Measurements from ENCODE around the gene KCNG3. TPM values are rescaled to one million over a fixed set of nuclear protein-coding genes. Genes with fewer than 3 reads are reported as not detected.
"Not testable (repeated sequence)": the region's sequence is repeated elsewhere in the genome, so short reads cannot be mapped to it uniquely, and the experiment has no call there.

Gene KCNG3
- total and polyA plus RNA-seq, 2 experiments from 2014 or later: 0.27 TPM; not detected in 1

GRCh38 chr2:42401773-42402172, 92.0 kb downstream of the KCNG3 start:
- no peak overlapping the region for H3K27ac ChIP-seq
- no peaks in the 10 kb centered on the region for H3K27me3 ChIP-seq
- H3K4me1 ChIP-seq (ENCODE audit: low read depth): no peaks in the 10 kb centered on the region
- TF ChIP-seq CTCF (IDR thresholded peaks at IDR 0.05; ENCODE audit: low read depth, low read length): no peak
- no peak overlapping the region for H3K4me3 ChIP-seq
- DNase-seq (ENCODE audit: low read depth in 1 of 2, low spot score in 1 of 2): no peak
- no peaks in the 10 kb centered on the region for H3K36me3 ChIP-seq
- no peaks in the 10 kb centered on the region for H3K9me3 ChIP-seq (ENCODE audit: low read depth)

- H3K4me1 ChIP-seq (ENCODE audit: low read depth); H3K27ac ChIP-seq; H3K36me3 ChIP-seq; H3K9me3 ChIP-seq (ENCODE audit: low read depth); DNase-seq (ENCODE audit: low read depth in 1 of 2, low spot score in 1 of 2); H3K27me3 ChIP-seq; H3K4me3 ChIP-seq: not testable (repeated sequence)
Measured at GRCh38 chr2:42398052-42398451, 95.7 kb downstream of the KCNG3 start.

- not testable (repeated sequence) for H3K27me3 ChIP-seq; H3K4me1 ChIP-seq (ENCODE audit: low read depth); H3K27ac ChIP-seq; H3K36me3 ChIP-seq; H3K4me3 ChIP-seq; DNase-seq (ENCODE audit: low read depth in 1 of 2, low spot score in 1 of 2); H3K9me3 ChIP-seq (ENCODE audit: low read depth)
Measured at GRCh38 chr2:42393320-42393719, 100.5 kb downstream of the KCNG3 start.

GRCh38 chr2:42392191-42392590, 101.6 kb downstream of the KCNG3 start:
- no peak overlapping the region for H3K27ac ChIP-seq
- no peaks in the 10 kb centered on the region for H3K36me3 ChIP-seq
- H3K4me1 ChIP-seq (ENCODE audit: low read depth): no peaks in the 10 kb centered on the region
- H3K4me3 ChIP-seq: no peak overlapping the region
- no peak for TF ChIP-seq CTCF (IDR thresholded peaks at IDR 0.05; ENCODE audit: low read depth, low read length)
- no peaks in the 10 kb centered on the region for H3K9me3 ChIP-seq (ENCODE audit: low read depth)
- DNase-seq (ENCODE audit: low read depth in 1 of 2, low spot score in 1 of 2): no peak
- no peaks in the 10 kb centered on the region for H3K27me3 ChIP-seq

Other genes with a start within 250 kb of the KCNG3 start
- 152 and 160 TPM in 2 replicates for gene COX7A2L, start 132.8 kb downstream of the KCNG3 start, total RNA-seq
- gene COX7A2L, start 132.8 kb downstream of the KCNG3 start, polyA plus RNA-seq: 187 and 197 TPM in 2 replicates
- 41.9 and 52.2 TPM in 2 replicates for gene MTA3, start 74.7 kb upstream of the KCNG3 start, total RNA-seq
- 52.9 and 80.5 TPM in 2 replicates for gene MTA3, start 74.7 kb upstream of the KCNG3 start, polyA plus RNA-seq